ES-I3 (cell line): ENCODE data around the gene PLXNA4.

ENCODE experiments used
- H3K36me3 ChIP-seq: 2 replicates; pipeline ENCODE4 v1.6.1; 2013; ENCODE audit warnings: mild to moderate bottlenecking, low read length, control low read depth, moderate library complexity; ENCODE audit not compliant: insufficient read depth
- H3K4me1 ChIP-seq: 2 replicates; pipeline ENCODE4 v1.6.1; 2013; ENCODE audit warnings: mild to moderate bottlenecking, control low read depth, low read length; ENCODE audit not compliant: insufficient read depth
- H3K9ac ChIP-seq: 2 replicates; pipeline ENCODE4 v1.6.1; 2013; ENCODE audit warnings: low read depth, mild to moderate bottlenecking, low read length, moderate library complexity
- H3K9me3 ChIP-seq: 2 replicates; pipeline ENCODE4 v1.6.1; 2013; ENCODE audit warnings: mild to moderate bottlenecking, low read length, moderate library complexity; ENCODE audit not compliant: control insufficient read depth, insufficient read depth

The PLXNA4 gene

DNA sequence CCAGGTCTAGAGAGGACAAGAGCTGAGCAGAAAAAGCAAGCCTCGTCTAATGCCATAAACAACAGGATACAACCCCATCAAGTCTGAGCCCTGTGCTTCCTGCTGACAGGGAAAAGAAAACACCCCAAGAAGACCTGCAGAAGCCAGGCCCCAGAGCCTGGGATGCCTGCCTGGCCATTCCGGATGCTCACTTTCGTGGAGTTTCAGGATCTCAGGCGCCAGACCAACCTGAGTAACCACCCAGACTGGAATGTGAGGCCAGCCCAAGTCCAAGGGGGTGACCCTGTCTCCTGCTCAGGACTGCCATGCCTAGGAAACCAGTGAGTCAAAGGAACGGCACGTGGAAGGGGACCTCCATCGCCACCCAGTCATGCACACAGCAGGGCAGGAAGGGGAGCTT lies 74.3 kb downstream of the PLXNA4 start:
- Histone ChIP-seq H3K36me3 (no peaks in the 10 kb centered on the region), H3K9ac (no peak overlapping the region), H3K9me3 (no peaks in the 10 kb centered on the region), H3K4me1 (no peaks in the 10 kb centered on the region)

DNA sequence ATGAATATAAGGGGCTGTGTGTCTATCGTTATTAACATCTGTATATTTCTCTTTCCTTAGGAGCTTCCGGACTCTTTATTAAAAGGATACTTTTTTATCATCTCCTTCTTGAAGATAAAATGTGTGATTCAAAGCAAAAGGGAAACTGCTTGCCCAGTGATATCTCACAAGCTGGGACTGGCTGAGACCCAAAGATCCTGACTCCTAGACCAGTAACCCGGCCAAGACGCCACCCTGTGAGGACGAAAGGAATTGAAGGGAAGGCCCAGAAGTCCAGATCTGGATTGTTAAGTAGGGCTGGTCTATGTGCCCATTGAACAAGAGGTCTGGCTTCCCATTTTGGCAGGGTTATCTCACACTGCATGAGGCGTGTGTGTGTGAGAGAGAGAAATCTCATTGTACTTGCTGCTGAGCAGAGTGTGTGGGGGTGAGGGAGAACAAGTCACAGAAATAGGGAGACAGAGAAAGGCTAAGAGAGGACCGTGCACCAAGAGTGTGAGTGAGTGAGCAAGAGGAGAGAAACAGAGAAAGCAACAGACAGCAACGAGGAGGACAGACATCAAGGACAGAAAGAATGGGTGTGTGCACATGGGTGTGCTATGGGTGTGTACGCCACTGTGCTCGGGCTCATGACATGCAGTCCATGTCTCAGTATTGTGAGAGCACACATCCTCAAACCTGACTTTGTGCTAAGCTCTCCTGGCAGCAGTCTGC lies 75.4 kb downstream of the PLXNA4 start:
- no peaks in the 10 kb centered on the region for H3K9me3 ChIP-seq
- no peaks in the 10 kb centered on the region for H3K36me3 ChIP-seq
- H3K9ac ChIP-seq = no peak overlapping the region
- no peaks in the 10 kb centered on the region for H3K4me1 ChIP-seq

DNA sequence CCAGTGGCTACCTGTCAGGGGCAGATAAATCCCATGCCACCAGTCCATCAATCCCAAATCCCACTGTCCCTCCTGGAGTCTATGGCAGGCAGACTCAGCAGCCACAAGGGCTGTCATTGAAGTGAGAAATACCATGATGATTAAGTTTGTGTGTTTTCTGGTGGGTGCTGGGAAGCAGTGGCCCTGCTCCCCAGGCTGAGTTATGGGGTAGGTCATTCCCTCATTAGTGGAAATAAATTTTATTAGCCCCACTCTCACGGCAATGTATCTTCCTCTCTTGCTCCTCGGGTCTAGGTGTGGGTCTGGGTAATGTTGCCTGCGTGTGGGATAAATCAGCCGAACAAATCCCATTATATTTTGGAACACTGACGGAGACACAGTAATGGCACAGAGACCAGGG lies 76.8 kb downstream of the PLXNA4 start:
- no peak overlapping the region for H3K9ac ChIP-seq
- no peaks in the 10 kb centered on the region for H3K9me3 ChIP-seq
- H3K4me1 ChIP-seq = no peaks in the 10 kb centered on the region
- H3K36me3 ChIP-seq = no peaks in the 10 kb centered on the region

DNA sequence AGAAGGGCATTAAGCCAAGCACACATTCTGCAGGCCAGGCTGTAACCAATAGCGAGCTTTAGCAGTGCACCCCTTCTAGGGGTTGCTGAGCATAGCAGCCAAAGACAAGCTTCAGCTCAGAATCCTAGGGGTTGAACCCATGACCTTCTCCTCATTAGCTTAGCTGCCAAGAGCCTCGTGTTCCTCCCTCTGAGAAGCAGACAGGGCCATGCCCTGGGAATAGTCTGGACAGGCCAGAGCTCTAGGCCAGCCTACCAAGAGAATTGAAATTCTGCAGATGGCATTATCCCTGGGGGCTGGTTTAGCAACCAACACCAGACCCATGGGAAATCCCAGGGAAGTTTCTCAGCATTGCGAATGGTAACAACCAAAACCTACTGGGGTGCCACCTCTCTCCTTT lies 77.2 kb downstream of the PLXNA4 start:
- Histone ChIP-seq H3K9ac (no peak overlapping the region), H3K36me3 (no peaks in the 10 kb centered on the region), H3K9me3 (no peaks in the 10 kb centered on the region), H3K4me1 (no peaks in the 10 kb centered on the region)

DNA sequence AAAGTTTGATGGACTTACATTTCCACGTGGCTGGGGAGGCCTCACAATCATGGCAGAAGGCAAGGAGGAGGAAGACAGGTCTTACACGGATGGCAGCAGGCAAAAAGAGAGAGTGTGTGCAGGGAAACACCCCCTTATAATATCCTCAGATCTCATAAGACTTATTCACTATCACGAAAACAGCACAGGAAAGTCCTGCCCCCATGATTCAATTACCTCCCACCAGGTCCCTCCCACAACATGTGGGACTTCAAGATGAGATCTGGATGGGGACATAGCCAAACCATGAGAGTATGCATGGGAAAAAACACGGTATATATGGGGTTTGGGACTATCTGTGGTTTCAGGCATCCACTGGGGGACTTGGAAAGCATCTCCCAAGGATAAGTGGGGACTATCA lies 78.0 kb downstream of the PLXNA4 start:
- Histone ChIP-seq H3K9ac (no peak overlapping the region), H3K4me1 (no peaks in the 10 kb centered on the region), H3K9me3 (no peaks in the 10 kb centered on the region), H3K36me3 (no peaks in the 10 kb centered on the region)

DNA sequence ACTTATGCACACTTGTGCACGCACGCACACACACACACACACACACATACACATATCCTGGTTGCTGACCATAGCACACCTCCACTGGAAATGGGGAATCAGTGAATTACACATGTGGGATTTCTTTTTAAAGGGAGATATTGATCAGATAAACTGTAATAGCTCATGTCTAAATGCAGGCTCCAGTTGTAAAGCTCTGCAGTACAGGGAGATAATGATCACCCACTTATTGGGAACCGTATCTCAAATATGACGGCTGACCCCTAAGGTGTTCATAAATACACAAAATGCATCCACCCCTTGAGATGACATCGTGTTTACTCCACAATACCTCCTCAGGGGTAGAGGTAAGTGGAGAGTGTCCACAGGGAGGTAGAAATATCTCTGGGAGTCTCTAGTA lies 79.2 kb downstream of the PLXNA4 start:
- H3K36me3 ChIP-seq = no peaks in the 10 kb centered on the region; the same call in 1 of the 2 replicates
- H3K9me3 ChIP-seq = no peaks in the 10 kb centered on the region
- H3K4me1 ChIP-seq = no peaks in the 10 kb centered on the region
- H3K9ac ChIP-seq = no peak overlapping the region

DNA sequence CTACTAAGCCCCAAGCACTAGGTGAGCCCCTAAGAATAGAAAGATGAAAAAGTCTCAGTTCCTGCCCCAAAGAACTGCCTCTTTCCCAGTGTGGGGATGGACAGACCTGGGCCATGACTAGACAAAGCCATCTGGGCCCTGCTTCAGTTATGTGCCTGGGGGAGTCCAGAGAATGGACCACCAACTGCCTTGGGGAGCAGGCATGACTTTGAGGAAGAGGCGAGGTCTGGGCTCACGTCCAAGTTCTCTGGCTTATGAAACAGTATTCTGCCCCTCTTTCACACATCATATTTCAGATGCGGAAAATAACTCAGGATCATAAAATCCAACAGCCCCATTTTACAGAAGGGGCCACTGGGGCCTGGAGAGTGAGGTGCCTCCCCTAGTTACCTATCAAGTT lies 80.3 kb downstream of the PLXNA4 start:
- no peaks in the 10 kb centered on the region for H3K9me3 ChIP-seq
- H3K4me1 ChIP-seq = no peaks in the 10 kb centered on the region
- no peak overlapping the region for H3K9ac ChIP-seq
- no peaks in the 10 kb centered on the region; the same call in 1 of the 2 replicates for H3K36me3 ChIP-seq

DNA sequence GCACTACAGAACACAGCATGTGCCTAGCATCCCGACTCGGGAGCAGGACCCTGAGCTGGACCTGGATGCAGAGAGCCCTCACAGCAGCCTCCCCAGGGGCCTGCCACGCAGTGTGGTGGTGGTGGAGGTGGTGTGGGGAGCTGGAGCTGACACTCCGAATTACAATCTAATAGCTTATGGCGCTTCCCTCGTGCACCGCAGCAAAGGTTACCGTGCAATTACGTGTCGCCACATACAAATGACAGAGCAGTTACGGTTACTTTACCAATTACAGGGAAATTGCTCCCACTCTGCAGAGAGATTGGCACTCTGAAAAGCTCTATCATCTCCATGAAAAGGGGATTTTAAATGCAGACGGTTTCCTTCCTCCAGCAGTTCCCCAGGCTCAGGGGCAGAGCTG lies 81.8 kb downstream of the PLXNA4 start:
- H3K36me3 ChIP-seq = no peaks in the 10 kb centered on the region; the same call in 1 of the 2 replicates
- no peaks in the 10 kb centered on the region for H3K9me3 ChIP-seq
- no peak overlapping the region for H3K9ac ChIP-seq
- no peaks in the 10 kb centered on the region for H3K4me1 ChIP-seq

DNA sequence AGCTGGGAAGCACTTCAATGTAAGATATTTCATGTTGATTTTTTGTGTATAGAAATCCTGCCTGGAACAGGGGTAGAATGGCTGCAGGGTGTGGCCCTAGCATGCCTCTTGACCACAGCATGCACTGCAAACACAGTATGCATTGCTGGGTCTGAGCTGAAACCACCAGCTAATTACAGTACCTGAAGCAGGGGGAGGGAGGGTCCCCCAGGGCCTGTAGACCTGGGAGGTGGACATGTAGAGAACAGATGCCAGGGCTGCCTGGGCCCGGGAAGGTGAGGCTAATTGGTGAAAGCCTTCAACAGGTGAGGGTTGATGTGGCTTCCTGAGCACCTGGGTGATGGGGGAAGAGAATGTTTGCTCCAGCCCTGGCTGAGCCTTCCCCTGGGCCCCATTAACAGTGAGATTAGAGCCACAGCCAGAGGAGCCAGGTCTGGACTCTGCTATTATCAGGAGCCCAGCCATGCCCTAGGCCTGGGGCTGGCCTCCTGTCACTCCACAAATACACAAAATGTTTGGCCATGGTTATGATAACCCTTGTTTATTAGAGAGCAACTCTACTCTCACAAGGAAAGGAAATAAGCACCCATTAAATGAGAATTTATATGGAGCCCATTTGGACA lies 83.3 kb downstream of the PLXNA4 start:
- Histone ChIP-seq H3K4me1 (no peaks in the 10 kb centered on the region), H3K9ac (no peak overlapping the region), H3K9me3 (no peaks in the 10 kb centered on the region), H3K36me3 (no peaks in the 10 kb centered on the region; the same call in 1 of the 2 replicates)

DNA sequence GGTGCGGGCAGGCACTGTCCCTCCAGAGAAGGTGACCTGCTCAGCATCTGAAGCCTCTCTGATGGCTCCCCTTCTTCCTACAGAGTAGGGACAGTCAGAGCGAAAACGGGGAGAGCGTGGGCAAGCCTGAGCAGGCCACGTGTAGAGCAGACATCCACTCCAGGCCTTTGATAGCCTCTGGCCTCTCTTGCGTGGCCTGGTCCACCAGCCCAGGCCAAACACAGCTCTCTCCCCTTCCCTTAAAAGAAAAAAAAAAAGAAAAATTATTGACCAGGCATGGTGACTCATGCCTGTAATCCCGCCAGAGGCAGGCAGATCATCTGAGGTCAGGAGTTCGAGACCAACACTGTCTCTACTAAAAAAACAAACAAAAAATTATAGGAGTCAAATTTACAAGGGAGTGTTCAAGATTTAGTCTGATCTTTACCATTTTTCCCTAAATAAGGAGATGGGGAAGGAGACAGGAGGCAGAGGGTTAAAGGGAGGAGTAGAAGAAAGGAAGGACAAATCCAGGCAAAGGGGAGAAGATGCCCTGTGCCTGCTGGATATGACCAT lies 84.8 kb downstream of the PLXNA4 start:
- Histone ChIP-seq H3K9ac (no peak overlapping the region), H3K4me1 (no peaks in the 10 kb centered on the region), H3K9me3 (no peaks in the 10 kb centered on the region), H3K36me3 (no peaks in the 10 kb centered on the region; the same call in 1 of the 2 replicates)

DNA sequence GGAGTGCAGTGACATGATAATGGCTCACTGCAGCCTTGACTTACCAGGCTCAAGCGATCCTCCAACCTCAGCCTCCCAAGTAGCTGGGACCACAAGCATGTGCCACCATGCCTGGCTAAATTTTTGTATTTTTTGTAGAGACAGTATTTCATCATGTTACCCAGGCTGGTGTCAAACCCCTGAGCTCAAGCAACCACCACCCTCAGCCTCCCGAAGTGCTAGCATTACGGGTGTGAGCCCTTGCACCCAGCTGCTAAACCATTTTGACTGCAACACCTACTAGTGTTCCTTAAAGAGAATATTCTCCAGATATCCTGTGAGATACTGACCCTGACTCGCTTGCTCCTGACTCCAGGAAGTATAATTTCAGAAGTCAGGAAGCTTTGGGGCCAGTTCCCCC lies 85.8 kb downstream of the PLXNA4 start:
- Histone ChIP-seq H3K9me3 (no peaks in the 10 kb centered on the region), H3K9ac (no peak overlapping the region), H3K36me3 (no peaks in the 10 kb centered on the region; the same call in 1 of the 2 replicates), H3K4me1 (no peaks in the 10 kb centered on the region)

DNA sequence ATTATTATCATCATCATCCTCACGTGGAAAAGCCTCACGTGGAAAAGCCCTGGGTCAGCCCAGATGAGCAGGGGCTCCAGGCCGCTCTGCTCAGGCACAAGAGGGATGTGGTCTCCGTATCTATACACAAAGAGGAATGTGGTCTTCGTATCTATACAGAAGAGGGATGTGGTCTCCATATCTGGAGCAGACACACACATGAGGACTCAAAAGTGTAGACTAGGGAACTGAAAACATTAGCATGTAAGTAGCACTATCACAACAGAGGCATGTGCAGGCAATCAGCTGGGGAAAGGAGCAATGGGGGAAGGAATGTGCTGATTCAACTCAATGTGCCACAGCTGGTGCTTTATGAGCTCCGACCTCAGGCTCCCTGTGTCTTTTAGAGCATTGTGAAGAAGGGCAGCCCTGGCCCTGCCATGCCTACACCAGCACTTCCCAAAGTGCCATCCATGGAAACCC lies 86.5 kb downstream of the PLXNA4 start:
- H3K9ac ChIP-seq = no peak overlapping the region
- H3K4me1 ChIP-seq = no peaks in the 10 kb centered on the region
- no peaks in the 10 kb centered on the region for H3K9me3 ChIP-seq
- H3K36me3 ChIP-seq = no peaks in the 10 kb centered on the region; the same call in 1 of the 2 replicates

DNA sequence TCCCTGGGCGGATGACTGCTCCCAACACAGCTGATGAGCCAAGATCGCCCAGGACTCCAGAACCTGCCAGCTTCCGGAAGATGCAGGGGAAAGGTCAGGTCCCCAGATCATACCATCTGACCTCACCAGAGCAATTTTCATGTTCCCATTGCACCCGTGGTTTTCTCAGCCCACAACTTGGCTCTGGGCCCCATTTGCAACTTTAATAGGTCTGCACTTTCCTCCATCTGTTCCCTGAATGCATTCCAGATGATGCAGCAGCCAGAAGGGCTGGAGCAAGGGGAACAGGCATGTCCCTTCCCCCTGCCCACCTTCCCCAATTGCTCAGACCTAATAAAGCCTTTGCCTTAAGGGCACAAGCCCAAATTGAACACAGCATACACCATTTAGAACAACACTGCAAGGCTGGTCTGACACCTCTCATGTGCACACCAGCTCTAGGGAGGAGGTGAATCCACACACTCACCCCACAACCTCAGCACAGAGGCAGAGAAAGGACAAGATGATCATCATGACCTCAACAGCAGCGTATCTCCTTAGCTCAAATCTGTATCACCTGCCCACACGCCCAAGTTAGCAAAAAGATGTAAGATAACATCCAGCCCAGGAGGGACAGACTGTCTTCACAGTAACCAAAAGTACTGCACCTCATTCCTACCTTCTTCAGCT lies 87.5 kb downstream of the PLXNA4 start:
- no peak overlapping the region for H3K9ac ChIP-seq
- H3K9me3 ChIP-seq = no peaks in the 10 kb centered on the region
- no peaks in the 10 kb centered on the region; the same call in 1 of the 2 replicates for H3K36me3 ChIP-seq
- H3K4me1 ChIP-seq = no peaks in the 10 kb centered on the region

DNA sequence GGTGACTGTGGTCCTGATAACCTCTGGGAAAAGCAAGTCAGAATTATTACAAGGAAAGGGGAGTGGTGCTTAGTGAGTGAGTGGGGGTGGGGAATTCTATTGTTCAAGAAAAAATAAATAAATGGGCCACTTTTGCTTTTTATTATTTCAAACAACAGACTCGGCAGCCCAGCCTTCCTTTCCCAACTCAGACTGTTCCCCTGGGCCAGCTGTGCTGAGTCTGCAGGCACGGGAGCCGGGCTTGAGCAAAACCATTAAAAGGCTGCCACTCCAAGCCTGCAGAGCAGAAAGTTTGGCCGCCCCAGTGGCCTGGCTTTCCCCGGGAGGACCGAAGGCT lies 90.0 kb downstream of the PLXNA4 start:
- H3K4me1 ChIP-seq = no peaks in the 10 kb centered on the region
- H3K9me3 ChIP-seq = no peaks in the 10 kb centered on the region
- H3K9ac ChIP-seq = no peak overlapping the region
- H3K36me3 ChIP-seq = no peaks in the 10 kb centered on the region
